ENCODE results near the gene A1BG. TPM values are rescaled to one million over a fixed set of nuclear protein-coding genes. Genes with fewer than 3 reads are reported as not detected.

The A1BG gene
- total and polyA plus RNA-seq, 2 of the 8 experiments (the other 6 are each of a cell fraction or from before 2014, with no cell fraction given) = 20.8 to 69.6 TPM

GRCh38 chr19:58356766-58357480 lies 3.6 kb upstream of the A1BG start (continued):
- TF ChIP-seq MAFK (IDR thresholded peaks at IDR 0.05; ENCODE audit: low read depth, low read length) = no peak
